Kidney epithelial cell (primary cell): Measurements from ENCODE around the gene AJAP1. TPM values are rescaled to one million over a fixed set of nuclear protein-coding genes. Genes with fewer than 3 reads are reported as not detected.

Experiments used
- DNase-seq: peaks from one replicate; pipeline ENCODE4 v3.0.0-alpha.2; 2010; ENCODE audit warnings: low read depth
- H3K27me3 ChIP-seq: 2 replicates; pipeline ENCODE4 v1.6.0; 2011; ENCODE audit warnings: low read length; ENCODE audit not compliant: control insufficient read depth, insufficient read depth
- H3K36me3 ChIP-seq: 2 replicates; pipeline ENCODE4 v1.5.1; 2011; ENCODE audit warnings: low read length; ENCODE audit not compliant: control insufficient read depth, insufficient read depth
- H3K4me3 ChIP-seq: 2 replicates; pipeline ENCODE4 v1.5.1; 2011; ENCODE audit warnings: low read depth, mild to moderate bottlenecking, control low read depth, low read length
- CTCF ChIP-seq: IDR thresholded peaks from 2 replicates; pipeline ENCODE4 v1.5.1; 2011; ENCODE audit warnings: mild to moderate bottlenecking, moderate library complexity, low read length, control low read depth, inconsistent platforms; ENCODE audit not compliant: insufficient read depth, poor library complexity, severe bottlenecking
- total RNA-seq: library from RNA; depleted of rRNA; stranded (reverse); fragments of >200 nt; gene quantifications from 2 replicates; pipeline ENCODE4 v1.2.3, GENCODE V29; 2015

AJAP1 gene
- total RNA-seq, 1 donor from 2014 or later = 0.67 TPM

- no peak for TF ChIP-seq CTCF
- no peak for DNase-seq
- H3K36me3 ChIP-seq = no peaks in the 10 kb centered on the region
- H3K4me3 ChIP-seq = no peak overlapping the region
- no peaks in the 10 kb centered on the region for H3K27me3 ChIP-seq
These were observed 20.1 kb upstream of the AJAP1 start for GRCh38 chr1:4634156-4634792.

GRCh38 chr1:4634793-4635406 lies 19.5 kb upstream of the AJAP1 start:
- no peaks in the 10 kb centered on the region for H3K27me3 ChIP-seq
- no peak overlapping the region for H3K4me3 ChIP-seq
- DNase-seq = no peak
- TF ChIP-seq CTCF = no peak
- no peaks in the 10 kb centered on the region for H3K36me3 ChIP-seq

GRCh38 chr1:4636186-4636585 lies 18.2 kb upstream of the AJAP1 start:
- no peak for DNase-seq
- Histone ChIP-seq H3K36me3 (no peaks in the 10 kb centered on the region), H3K27me3 (no peaks in the 10 kb centered on the region), H3K4me3 (no peak overlapping the region)
- no peak for TF ChIP-seq CTCF

GRCh38 chr1:4636644-4637380 lies 17.6 kb upstream of the AJAP1 start:
- TF ChIP-seq CTCF = no peak
- DNase-seq = no peak
- H3K4me3 ChIP-seq = no peak overlapping the region
- H3K36me3 ChIP-seq = no peaks in the 10 kb centered on the region
- no peaks in the 10 kb centered on the region for H3K27me3 ChIP-seq

GRCh38 chr1:4637616-4638344 lies 16.6 kb upstream of the AJAP1 start:
- no peak for TF ChIP-seq CTCF
- Histone ChIP-seq H3K36me3 (no peaks in the 10 kb centered on the region), H3K27me3 (no peaks in the 10 kb centered on the region), H3K4me3 (no peak overlapping the region)
- DNase-seq = no peak
